GM19455 (cell line): ENCODE results near the gene HSDL1.
"Not testable (repeated sequence)": the region's sequence is repeated elsewhere in the genome, so short reads cannot be mapped to it uniquely, and the experiment has no call there.

ENCODE experiments used
- ATAC-seq: cut with Tn5 transposase; IDR thresholded peaks from one replicate; pipeline ENCODE4 v1.9.1; 2021; ENCODE audit not compliant: unreplicated experiment

Gene HSDL1

GRCh38 chr16:84139628-84140258 is 5.2 kb downstream of the HSDL1 start:
- no peak for ATAC-seq

GRCh38 chr16:84138824-84139627 is 6.0 kb downstream of the HSDL1 start:
- ATAC-seq, result no peak

DNA sequence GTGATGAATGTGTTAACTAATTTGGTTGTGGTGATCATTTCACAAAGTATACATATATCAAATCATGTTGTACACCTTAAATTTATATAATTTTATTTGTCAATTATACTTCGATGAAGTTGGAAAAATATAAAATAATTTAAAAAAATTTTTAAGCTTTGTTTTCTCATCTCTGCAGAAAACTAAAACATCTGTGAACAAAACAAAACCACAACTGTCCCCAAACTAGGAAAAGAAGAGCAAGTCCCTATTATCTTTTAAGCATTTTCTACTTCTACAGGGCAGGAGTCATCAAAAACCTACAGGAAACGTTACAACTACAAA is 6.5 kb downstream of the HSDL1 start:
- ATAC-seq, result no peak

GRCh38 chr16:84137769-84138357 is 7.1 kb downstream of the HSDL1 start:
- no peak for ATAC-seq

GRCh38 chr16:84137287-84137686 is 7.7 kb downstream of the HSDL1 start:
- no peak for ATAC-seq

DNA sequence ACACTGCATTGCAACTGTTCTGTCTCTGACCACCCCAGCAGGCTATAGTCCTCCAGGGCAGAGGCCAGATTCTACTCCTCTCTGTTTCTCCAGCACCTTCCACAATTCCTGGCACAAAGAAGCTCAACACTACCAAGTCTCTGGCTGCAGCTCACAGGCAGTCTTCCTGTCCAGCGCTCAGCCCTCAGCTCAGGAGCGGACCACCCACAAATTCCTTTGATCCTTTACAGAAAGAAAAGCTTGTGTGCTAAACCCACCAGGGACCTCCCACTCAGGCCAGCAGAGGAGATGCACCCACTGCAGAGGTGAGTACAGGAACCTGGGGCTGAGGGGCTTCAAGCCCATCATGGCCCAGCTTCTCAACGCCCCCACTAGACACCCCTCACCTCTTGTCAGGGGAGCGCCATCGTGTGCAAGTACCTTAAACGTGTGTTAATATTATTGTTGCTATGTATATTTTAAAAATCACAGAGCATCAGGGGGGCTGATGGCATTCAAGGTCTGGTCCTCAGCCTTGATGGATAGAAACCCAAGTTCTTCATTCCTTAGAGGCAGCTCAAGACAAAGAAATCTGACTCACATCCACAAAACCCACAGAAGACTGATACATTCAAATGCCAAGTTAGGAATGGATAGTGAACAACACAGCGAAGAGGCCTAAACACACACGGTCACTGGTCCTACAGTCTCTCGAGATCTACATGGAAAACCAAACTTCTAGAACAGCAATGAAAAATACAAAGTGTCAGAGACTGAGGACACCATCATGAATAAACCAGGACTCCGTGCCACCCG is 8.4 kb downstream of the HSDL1 start:
- no peak for ATAC-seq

GRCh38 chr16:84132527-84133285 is 12.3 kb downstream of the HSDL1 start:
- no peak for ATAC-seq

DNA sequence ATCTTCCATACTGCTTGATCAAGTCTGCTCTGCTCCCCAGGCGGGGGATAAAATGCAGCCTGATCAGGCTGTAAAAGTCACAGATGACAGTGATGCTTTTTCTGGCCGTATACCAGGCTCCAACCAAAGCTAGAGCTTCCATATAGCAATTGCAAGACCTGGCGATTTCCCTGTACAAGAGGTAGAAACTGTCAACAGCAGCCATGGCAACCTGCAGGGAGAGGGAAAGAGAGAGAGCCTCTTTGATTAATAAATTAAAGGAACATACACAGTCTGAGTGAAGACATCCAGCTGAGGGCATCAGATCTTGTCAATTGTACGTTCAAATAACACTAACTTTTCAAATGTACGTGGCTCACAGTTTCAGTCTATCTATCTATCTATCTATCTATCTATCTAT is 13.9 kb downstream of the HSDL1 start:
- no peak for ATAC-seq

DNA sequence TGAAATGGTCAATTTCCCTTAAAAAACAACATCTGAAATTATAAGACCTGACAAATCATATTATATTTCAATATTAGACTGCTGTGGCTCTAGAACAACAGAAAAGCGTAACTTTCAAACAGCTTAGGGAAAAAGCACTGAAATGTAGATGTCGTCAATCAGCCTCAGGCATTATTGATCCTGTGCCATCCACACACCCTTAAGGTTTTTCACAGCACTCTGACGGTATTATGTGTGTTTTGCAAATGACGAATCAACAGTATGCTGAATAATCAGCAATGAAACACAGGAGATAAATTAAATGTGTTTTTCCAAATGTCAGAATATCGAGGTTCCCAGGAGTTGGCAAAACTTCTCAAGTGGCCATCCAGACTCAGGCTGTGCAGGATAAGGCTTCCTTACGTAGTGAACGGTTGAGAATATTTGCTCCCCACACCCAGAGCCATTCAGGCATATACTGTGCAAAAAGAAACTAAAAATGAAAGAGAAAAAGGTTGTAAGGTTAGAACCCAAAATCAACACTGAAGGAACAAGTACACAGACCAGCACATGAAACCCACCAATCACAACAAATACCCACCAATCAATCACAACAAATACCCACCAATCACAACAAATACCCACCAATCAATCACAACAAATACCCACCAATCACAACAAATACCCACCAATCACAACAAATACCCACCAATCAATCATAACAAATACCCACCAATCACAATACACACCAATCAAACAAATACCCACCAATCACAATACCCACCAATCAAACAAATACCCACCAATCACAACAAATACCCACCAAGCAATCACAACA is 20.5 kb downstream of the HSDL1 start:
- ATAC-seq, result no peak

DNA sequence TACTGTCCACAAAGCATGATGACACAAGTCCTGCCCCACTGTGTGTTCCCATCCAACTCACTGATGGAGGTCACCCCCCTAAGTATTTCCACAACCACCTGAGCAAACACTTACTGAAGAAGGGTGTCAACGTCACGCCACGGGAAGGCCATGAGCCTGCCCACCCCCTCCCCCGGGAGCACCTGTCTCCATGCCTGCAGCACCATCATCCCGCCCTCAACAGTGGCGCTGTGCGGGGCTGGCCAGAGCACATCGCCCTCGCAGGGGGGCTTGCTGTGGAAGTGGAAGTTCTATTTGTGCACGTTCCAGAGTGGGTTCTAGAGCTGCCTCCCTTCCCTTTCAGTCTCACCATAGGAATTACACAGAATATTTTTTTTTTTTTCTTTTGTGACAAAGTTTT is 24.0 kb downstream of the HSDL1 start:
- ATAC-seq, result no peak

GRCh38 chr16:84120023-84120422 is 25.0 kb downstream of the HSDL1 start:
- ATAC-seq, result no peak

GRCh38 chr16:84119368-84119767 is 25.6 kb downstream of the HSDL1 start:
- ATAC-seq, result no peak

DNA sequence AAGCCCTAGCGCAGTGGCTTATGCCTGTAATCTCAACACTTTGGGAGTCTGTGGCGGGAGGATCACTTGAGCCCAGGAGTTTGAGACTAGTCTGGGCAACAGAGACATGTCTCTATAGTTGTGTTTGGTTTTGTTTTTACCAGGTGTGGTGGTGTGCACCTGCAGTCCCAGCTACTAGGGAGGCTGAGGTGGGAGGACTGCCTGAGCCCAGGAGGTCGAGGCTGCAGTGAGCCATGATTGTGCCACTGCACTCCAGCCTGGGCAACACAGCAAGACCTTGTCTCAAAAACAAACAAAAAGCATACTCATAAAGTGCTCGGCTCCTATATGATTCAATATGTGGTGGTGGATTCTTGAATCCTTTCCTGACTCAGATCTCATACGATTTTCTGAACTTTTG is 26.7 kb downstream of the HSDL1 start:
- not testable (repeated sequence) for ATAC-seq

DNA sequence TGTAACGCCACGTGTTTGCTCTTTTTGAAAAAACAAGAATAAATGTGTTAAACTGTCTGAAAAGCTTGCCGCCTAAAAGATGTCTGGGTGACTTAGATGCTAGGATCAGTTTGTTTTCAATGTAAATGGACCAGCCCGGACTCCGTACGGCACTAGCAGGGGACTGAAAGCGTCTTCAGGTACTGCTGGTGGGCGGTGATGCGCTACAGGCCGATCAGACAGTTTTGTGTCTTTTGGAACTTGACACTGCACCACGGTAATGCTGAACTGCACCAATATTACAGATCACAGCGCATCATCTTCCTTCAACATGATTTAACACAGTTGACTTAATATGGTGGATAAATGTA is 27.5 kb downstream of the HSDL1 start:
- ATAC-seq, result no peak

DNA sequence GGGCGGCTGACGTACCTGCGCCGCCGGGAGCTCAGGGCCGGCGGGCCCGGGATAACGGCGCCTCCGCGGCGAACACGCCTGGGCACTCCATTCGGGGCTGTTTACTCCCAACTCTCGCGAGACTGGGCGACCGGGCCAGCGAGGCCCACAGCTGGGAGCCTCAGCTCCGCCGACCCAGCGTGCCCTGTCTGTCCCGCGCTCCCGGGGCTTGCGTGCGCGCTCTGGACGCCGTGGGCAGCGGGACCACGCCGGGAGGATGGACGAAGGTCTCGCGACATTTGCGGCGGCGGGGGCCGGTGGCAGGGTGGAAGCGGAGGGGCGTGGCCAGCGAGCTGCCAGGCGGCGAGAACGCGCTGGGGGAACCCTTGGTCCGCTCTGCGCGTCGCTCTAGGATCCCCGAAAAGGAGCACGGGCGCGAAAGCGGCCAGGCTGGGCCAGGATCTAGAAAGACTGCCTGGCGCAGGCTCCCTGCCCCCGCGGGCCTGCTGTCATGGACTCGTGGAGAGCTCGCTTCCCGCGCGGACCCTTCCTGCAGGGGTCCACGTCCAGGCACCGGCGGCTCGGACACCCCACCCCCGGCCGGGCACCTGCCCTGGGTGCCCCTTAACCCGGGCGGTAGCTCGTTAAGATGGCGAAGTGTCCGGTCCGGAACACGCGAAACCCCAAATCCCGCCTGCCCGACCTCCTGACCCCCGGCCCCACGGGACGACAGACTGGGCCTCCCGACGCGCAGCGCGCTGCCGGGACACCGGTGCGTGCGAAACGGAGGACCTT is 28.1 kb downstream of the HSDL1 start, which contains the start of gene MBTPS1:
Gene MBTPS1, minus strand, starts transcription at position 223 of the 774 bp plus-strand sequence. CDS start 15,159 bp downstream, outside the sequence.
- peak; percentile 88 for ATAC-seq

DNA sequence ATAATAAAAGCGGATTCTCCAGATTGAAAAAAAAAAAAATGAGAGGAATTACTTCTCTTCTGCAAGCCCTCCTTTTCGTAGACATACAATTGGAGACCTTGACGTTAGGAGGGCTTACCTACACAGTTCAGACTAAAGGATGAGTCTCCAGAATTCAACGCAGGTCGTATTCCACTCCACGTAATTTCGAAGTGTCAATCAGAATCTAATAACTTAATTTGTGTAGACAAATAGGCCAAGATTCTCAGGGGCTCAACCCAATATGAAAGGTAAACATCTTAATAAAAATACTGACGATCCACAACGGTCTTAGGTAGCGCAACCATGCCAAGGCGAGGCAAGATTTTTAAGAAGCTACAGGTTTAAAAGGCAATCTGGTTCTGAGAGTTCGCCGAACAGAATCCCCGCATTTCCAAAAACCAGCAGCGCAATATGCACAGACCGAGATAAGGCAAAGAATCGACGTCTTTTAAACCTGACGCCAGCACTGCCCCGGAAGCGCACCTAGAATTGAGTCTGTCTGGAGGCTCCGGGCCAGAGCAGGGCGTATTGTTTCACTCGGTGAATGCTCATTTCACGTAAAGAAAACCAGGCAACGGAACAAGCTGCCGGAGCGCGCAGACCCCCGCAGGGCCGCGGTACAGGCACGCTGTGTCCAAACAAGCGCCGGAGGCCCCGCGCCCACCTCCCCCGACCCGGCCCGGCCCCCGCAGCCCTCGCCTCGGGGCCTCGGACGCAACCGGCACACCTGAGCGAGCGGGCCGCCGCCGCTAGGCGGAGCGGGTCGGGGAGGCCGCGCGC is 28.9 kb downstream of the HSDL1 start:
- ATAC-seq, result peak; percentile 37

- not testable (repeated sequence) for ATAC-seq
These were observed 33.0 kb downstream of the HSDL1 start for GRCh38 chr16:84111949-84112348.

DNA sequence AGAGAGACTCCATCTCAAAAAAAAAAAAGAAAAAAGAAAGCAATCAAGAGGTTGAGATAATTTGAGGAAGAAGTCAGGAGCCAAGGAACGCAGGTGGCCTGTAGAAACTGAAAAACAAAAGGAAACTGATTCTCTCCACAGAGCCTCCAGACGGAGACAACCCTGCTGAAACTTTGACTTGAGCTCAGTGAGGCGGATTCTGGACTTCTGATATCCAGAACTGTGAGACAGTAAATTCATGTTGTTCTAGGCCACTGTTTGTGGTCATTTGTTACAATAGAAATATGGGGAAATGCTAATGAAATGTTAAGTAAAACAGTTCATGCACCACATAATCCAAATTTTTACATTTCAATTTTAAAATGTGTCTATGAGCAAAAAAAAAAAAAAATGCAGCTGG is 33.5 kb downstream of the HSDL1 start:
- ATAC-seq, result no peak
